Measurements from ENCODE around the gene ANKRD55.

Gene ANKRD55

GRCh38 chr5:56094579-56095361, 138.4 kb downstream of the ANKRD55 start:
- DNase-seq (ENCODE audit: low read depth, low spot score): no peak
- H3K4me3 ChIP-seq: no peak overlapping the region
- TF ChIP-seq POLR2AphosphoS5 (IDR thresholded peaks at IDR 0.05; ENCODE audit: borderline replicate concordance, low read depth, low read length): no peak
- no peak for TF ChIP-seq FOXP2 (optimal IDR thresholded peaks at IDR 0.05; ENCODE audit: control extremely low read depth, extremely low read length, insufficient read depth)
- TF ChIP-seq EZH2 (IDR thresholded peaks at IDR 0.05): no peak
- no peaks in the 10 kb centered on the region for H3K9me3 ChIP-seq (ENCODE audit: low read depth, low read length)
- H3K9ac ChIP-seq (ENCODE audit: insufficient read length): no peak overlapping the region
- no peaks in the 10 kb centered on the region for H3K36me3 ChIP-seq (ENCODE audit: insufficient read depth, low read length)
- no peak overlapping the region for H3K27ac ChIP-seq

- no peak for TF ChIP-seq POLR2AphosphoS5 (IDR thresholded peaks at IDR 0.05; ENCODE audit: borderline replicate concordance, low read depth, low read length)
- TF ChIP-seq EZH2 (IDR thresholded peaks at IDR 0.05): no peak
- no peak for TF ChIP-seq FOXP2 (optimal IDR thresholded peaks at IDR 0.05; ENCODE audit: control extremely low read depth, extremely low read length, insufficient read depth)
- Histone ChIP-seq H3K27ac (no peak overlapping the region), H3K9ac (ENCODE audit: insufficient read length) (no peak overlapping the region), H3K36me3 (ENCODE audit: insufficient read depth, low read length) (no peaks in the 10 kb centered on the region), H3K4me3 (no peak overlapping the region), H3K9me3 (ENCODE audit: low read depth, low read length) (no peaks in the 10 kb centered on the region)
- no peak for DNase-seq (ENCODE audit: low read depth, low spot score)
These were observed 139.2 kb downstream of the ANKRD55 start for GRCh38 chr5:56093970-56094369.

DNA sequence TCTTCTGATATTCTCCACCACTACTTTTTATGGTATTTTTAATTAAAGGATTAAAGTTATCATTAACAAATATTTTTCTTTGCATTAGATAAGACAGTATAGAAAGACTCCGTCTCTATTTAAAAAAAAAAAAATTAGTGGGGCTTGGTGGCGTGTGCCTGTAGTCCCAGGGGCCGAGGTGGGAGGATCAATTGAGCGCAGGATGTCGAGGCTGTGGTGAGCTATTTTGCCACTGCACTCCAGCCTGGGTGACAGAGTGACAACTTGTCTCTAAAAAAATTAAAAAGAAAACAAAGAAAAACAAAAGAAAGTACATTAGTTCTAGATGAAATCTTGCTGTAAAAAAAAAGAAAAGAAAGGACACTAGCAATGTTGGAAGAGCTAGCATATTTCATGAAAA, 141.0 kb downstream of the ANKRD55 start:
- no peak overlapping the region for H3K4me3 ChIP-seq
- H3K9ac ChIP-seq (ENCODE audit: insufficient read length): no peak overlapping the region
- H3K9me3 ChIP-seq (ENCODE audit: low read depth, low read length): no peaks in the 10 kb centered on the region
- no peak for DNase-seq (ENCODE audit: low read depth, low spot score)
- no peak overlapping the region for H3K27ac ChIP-seq
- TF ChIP-seq EZH2 (IDR thresholded peaks at IDR 0.05): no peak
- no peak for TF ChIP-seq POLR2AphosphoS5 (IDR thresholded peaks at IDR 0.05; ENCODE audit: borderline replicate concordance, low read depth, low read length)
- no peak for TF ChIP-seq FOXP2 (optimal IDR thresholded peaks at IDR 0.05; ENCODE audit: control extremely low read depth, extremely low read length, insufficient read depth)
- H3K36me3 ChIP-seq (ENCODE audit: insufficient read depth, low read length): no peaks in the 10 kb centered on the region

GRCh38 chr5:56091664-56092063, 141.5 kb downstream of the ANKRD55 start:
- Histone ChIP-seq H3K9me3 (ENCODE audit: low read depth, low read length) (no peaks in the 10 kb centered on the region), H3K9ac (ENCODE audit: insufficient read length) (no peak overlapping the region), H3K27ac (no peak overlapping the region), H3K36me3 (ENCODE audit: insufficient read depth, low read length) (no peaks in the 10 kb centered on the region), H3K4me3 (no peak overlapping the region)
- no peak for TF ChIP-seq EZH2 (IDR thresholded peaks at IDR 0.05)
- no peak for DNase-seq (ENCODE audit: low read depth, low spot score)

DNA sequence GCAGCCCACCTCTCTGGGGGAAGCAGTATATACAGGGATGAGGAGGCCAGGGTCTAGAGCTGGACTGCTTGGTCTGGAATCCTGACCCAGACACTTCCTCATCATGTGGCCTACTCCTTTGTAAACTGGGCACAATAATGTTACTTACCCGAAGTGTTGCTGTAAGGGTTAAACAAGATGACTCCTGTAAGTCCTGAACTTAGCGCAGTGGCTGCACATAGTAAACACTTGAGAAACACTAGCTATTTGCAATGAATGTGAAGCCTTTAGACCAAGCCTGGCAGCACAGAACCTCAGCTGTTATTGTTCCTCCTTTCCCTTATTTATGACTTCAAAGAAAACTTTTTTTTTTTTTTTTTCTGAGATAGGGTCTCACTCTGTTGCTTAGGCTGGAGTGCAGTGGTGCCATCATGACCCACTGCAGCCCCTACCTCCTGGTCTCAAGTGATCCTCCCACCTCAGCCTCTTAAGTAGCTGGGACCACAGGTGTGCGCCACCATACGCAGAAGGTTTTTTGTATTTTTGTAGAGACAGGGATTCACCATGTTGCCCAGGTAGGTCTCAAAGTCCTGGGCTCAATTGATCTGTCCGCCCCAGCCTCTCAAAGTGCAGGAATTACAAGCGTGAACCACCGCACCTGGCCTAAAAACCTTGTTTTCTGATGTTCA, 142.2 kb downstream of the ANKRD55 start:
- Histone ChIP-seq H3K27ac (no peak overlapping the region), H3K9ac (ENCODE audit: insufficient read length) (no peak overlapping the region), H3K36me3 (ENCODE audit: insufficient read depth, low read length) (no peaks in the 10 kb centered on the region), H3K9me3 (ENCODE audit: low read depth, low read length) (no peaks in the 10 kb centered on the region), H3K4me3 (no peak overlapping the region)
- TF ChIP-seq FOXP2 (optimal IDR thresholded peaks at IDR 0.05; ENCODE audit: control extremely low read depth, extremely low read length, insufficient read depth) (no peak), POLR2AphosphoS5 (IDR thresholded peaks at IDR 0.05; ENCODE audit: borderline replicate concordance, low read depth, low read length) (no peak), EZH2 (IDR thresholded peaks at IDR 0.05) (no peak)
- no peak for DNase-seq (ENCODE audit: low read depth, low spot score)

DNA sequence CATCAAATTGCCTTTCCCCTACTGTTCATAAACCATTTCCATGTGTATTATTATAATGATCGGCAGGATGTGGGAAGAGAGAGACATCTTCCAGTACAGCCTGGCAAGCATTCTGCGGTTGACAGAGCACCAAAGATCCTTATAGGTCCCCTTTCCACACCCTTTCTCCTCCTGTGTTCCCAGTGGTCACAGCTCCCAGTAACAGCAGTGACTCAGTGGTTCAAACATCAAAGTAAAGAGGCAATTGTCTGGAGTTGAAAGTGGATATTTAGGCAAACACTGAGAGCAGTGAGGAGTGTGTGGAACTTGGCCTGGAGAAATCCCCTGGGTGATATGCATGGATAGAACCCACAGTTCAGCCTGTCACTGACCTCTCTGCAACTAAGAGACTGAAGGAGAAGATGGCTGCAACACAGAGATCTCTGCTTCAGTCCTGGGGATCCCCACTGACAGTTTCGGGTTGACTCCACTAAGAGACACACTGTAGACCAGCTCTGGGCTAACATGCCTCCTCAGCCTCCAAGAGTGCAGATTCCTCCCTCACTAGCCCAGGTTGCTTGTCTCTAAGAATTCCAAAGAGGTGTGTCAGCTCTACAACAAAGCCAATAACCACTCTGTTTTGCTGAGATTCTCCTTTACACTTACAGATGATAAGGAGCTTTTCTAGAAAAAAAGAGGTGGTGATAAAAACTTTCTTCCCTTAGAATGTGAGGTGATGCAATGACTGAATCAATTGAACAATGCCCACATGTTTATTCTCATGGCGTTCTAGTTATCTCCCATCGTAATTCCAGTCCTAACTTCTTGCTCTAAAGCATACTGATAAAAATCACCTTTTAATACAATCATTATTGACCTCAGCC, 143.9 kb downstream of the ANKRD55 start:
- no peak overlapping the region for H3K27ac ChIP-seq
- no peak overlapping the region for H3K9ac ChIP-seq (ENCODE audit: insufficient read length)
- no peaks in the 10 kb centered on the region for H3K36me3 ChIP-seq (ENCODE audit: insufficient read depth, low read length)
- TF ChIP-seq EZH2 (IDR thresholded peaks at IDR 0.05) (no peak), POLR2AphosphoS5 (IDR thresholded peaks at IDR 0.05; ENCODE audit: borderline replicate concordance, low read depth, low read length) (no peak), FOXP2 (optimal IDR thresholded peaks at IDR 0.05; ENCODE audit: control extremely low read depth, extremely low read length, insufficient read depth) (no peak)
- DNase-seq (ENCODE audit: low read depth, low spot score): no peak
- H3K9me3 ChIP-seq (ENCODE audit: low read depth, low read length): no peaks in the 10 kb centered on the region
- no peak overlapping the region for H3K4me3 ChIP-seq

- Histone ChIP-seq H3K9ac (ENCODE audit: insufficient read length) (no peak overlapping the region), H3K4me3 (no peak overlapping the region), H3K27ac (no peak overlapping the region), H3K9me3 (ENCODE audit: low read depth, low read length) (no peaks in the 10 kb centered on the region), H3K36me3 (ENCODE audit: insufficient read depth, low read length) (no peaks in the 10 kb centered on the region)
- no peak for DNase-seq (ENCODE audit: low read depth, low spot score)
- TF ChIP-seq EZH2 (IDR thresholded peaks at IDR 0.05): no peak
- no peak for TF ChIP-seq FOXP2 (optimal IDR thresholded peaks at IDR 0.05; ENCODE audit: control extremely low read depth, extremely low read length, insufficient read depth)
- no peak for TF ChIP-seq POLR2AphosphoS5 (IDR thresholded peaks at IDR 0.05; ENCODE audit: borderline replicate concordance, low read depth, low read length)
These were observed 144.6 kb downstream of the ANKRD55 start for GRCh38 chr5:56088431-56088949.

DNA sequence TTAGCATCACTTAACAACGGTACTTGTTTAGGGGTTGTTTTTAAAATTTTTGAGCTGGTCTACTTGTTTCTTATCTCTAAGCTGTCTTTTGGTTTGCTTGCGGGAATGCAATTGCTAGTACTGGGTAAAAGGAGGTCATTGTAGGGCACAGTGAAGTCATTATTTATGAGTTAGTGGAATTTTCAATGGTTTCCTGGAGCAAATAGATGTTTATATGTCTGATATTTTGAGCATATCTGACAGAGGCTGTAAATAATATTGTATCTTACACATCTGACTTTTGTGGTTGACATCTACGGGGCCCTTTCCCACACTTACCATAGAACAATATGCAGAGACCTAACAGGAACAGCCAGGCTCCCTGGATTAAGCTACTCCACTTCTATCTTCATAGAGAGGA, 147.9 kb downstream of the ANKRD55 start:
- Histone ChIP-seq H3K27ac (no peak overlapping the region), H3K9ac (ENCODE audit: insufficient read length) (no peak overlapping the region), H3K9me3 (ENCODE audit: low read depth, low read length) (no peaks in the 10 kb centered on the region), H3K4me3 (no peak overlapping the region), H3K36me3 (ENCODE audit: insufficient read depth, low read length) (no peaks in the 10 kb centered on the region)
- no peak for DNase-seq (ENCODE audit: low read depth, low spot score)
- TF ChIP-seq FOXP2 (optimal IDR thresholded peaks at IDR 0.05; ENCODE audit: control extremely low read depth, extremely low read length, insufficient read depth): no peak
- TF ChIP-seq EZH2 (IDR thresholded peaks at IDR 0.05): no peak
- TF ChIP-seq POLR2AphosphoS5 (IDR thresholded peaks at IDR 0.05; ENCODE audit: borderline replicate concordance, low read depth, low read length): no peak

Measured in SK-N-MC (cell line).